ENCODE data around the gene MAPT. TPM values are rescaled to one million over a fixed set of nuclear protein-coding genes. Genes with fewer than 3 reads are reported as not detected.
"Not testable (repeated sequence)": the region's sequence is repeated elsewhere in the genome, so short reads cannot be mapped to it uniquely, and the experiment has no call there.

The MAPT gene
- polyA plus RNA-seq, 3 donors: 7.1 to 8.1 (median 7.4) TPM

- no peak for DNase-seq (ENCODE audit: extremely low read depth in 1 of 11, low read depth in 9 of 11, low spot score in 4 of 11)
Observed at GRCh38 chr17:45939395-45939794, 45.0 kb downstream of the MAPT start.

GRCh38 chr17:45940293-45940692 lies 45.9 kb downstream of the MAPT start:
- no peak for DNase-seq (ENCODE audit: extremely low read depth in 1 of 11, low read depth in 9 of 11, low spot score in 4 of 11)

GRCh38 chr17:45940826-45941225 lies 46.5 kb downstream of the MAPT start:
- DNase-seq (ENCODE audit: extremely low read depth in 1 of 11, low read depth in 9 of 11, low spot score in 4 of 11): no peak

- no peak for DNase-seq (ENCODE audit: extremely low read depth in 1 of 11, low read depth in 9 of 11, low spot score in 4 of 11)
Observed at GRCh38 chr17:45941395-45941794, 47.0 kb downstream of the MAPT start.

GRCh38 chr17:45942284-45942683 lies 47.9 kb downstream of the MAPT start:
- DNase-seq (ENCODE audit: extremely low read depth in 1 of 11, low read depth in 9 of 11, low spot score in 4 of 11): no peak

GRCh38 chr17:45946841-45947256 lies 52.5 kb downstream of the MAPT start:
- DNase-seq (ENCODE audit: extremely low read depth in 1 of 11, low read depth in 9 of 11, low spot score in 4 of 11): no peak

GRCh38 chr17:45948498-45948880 lies 54.1 kb downstream of the MAPT start:
- DNase-seq (ENCODE audit: extremely low read depth in 1 of 11, low read depth in 9 of 11, low spot score in 4 of 11): no peak

GRCh38 chr17:45948881-45949624 lies 54.7 kb downstream of the MAPT start:
- DNase-seq (ENCODE audit: extremely low read depth in 1 of 11, low read depth in 9 of 11, low spot score in 4 of 11): peak; percentile 13 to 52 (median 44)

GRCh38 chr17:45949755-45950320 lies 55.5 kb downstream of the MAPT start:
- no peak for DNase-seq (ENCODE audit: extremely low read depth in 1 of 11, low read depth in 9 of 11, low spot score in 4 of 11)

- no peak for DNase-seq (ENCODE audit: extremely low read depth in 1 of 11, low read depth in 9 of 11, low spot score in 4 of 11)
Observed at GRCh38 chr17:45950888-45951287, 56.5 kb downstream of the MAPT start.

- no peak for DNase-seq (ENCODE audit: extremely low read depth in 1 of 11, low read depth in 9 of 11, low spot score in 4 of 11)
Observed at GRCh38 chr17:45951403-45951802, 57.0 kb downstream of the MAPT start.

GRCh38 chr17:45951941-45952340 lies 57.6 kb downstream of the MAPT start:
- DNase-seq (ENCODE audit: extremely low read depth in 1 of 11, low read depth in 9 of 11, low spot score in 4 of 11): no peak

GRCh38 chr17:45952814-45953320 lies 58.5 kb downstream of the MAPT start:
- no peak for DNase-seq (ENCODE audit: extremely low read depth in 1 of 11, low read depth in 9 of 11, low spot score in 4 of 11)

GRCh38 chr17:45953561-45953960 lies 59.2 kb downstream of the MAPT start:
- no peak for DNase-seq (ENCODE audit: extremely low read depth in 1 of 11, low read depth in 9 of 11, low spot score in 4 of 11)

- DNase-seq (ENCODE audit: extremely low read depth in 1 of 11, low read depth in 9 of 11, low spot score in 4 of 11): no peak
Observed at GRCh38 chr17:45954914-45955313, 60.6 kb downstream of the MAPT start.

GRCh38 chr17:45955326-45955725 lies 61.0 kb downstream of the MAPT start:
- no peak for DNase-seq (ENCODE audit: extremely low read depth in 1 of 11, low read depth in 9 of 11, low spot score in 4 of 11)

- DNase-seq (ENCODE audit: extremely low read depth in 1 of 11, low read depth in 9 of 11, low spot score in 4 of 11): no peak
Observed at GRCh38 chr17:45956090-45956489, 61.7 kb downstream of the MAPT start.

GRCh38 chr17:45956746-45957145 lies 62.4 kb downstream of the MAPT start:
- DNase-seq (ENCODE audit: extremely low read depth in 1 of 11, low read depth in 9 of 11, low spot score in 4 of 11): not testable (repeated sequence)

GRCh38 chr17:45958307-45958706 lies 64.0 kb downstream of the MAPT start:
- no peak for DNase-seq (ENCODE audit: extremely low read depth in 1 of 11, low read depth in 9 of 11, low spot score in 4 of 11)

GRCh38 chr17:45958994-45959665 lies 64.8 kb downstream of the MAPT start:
- DNase-seq (ENCODE audit: extremely low read depth in 1 of 11, low read depth in 9 of 11, low spot score in 4 of 11): no peak

All from renal cortex interstitium (tissue), 11 donors.